Endodermal cell (in vitro differentiated cells): ENCODE results near the gene POLR2L. TPM values are rescaled to one million over a fixed set of nuclear protein-coding genes. Genes with fewer than 3 reads are reported as not detected.

Experiments used
- DNase-seq: peaks from one replicate; pipeline ENCODE4 v3.0.0-alpha.2; 2017
- H3K27ac ChIP-seq: 2 replicates; pipeline ENCODE4 v1.5.1; 2013; ENCODE audit warnings: mild to moderate bottlenecking, low read depth, low read length, moderate library complexity
- H3K27me3 ChIP-seq: 2 replicates; pipeline ENCODE4 v1.6.1; 2013; ENCODE audit warnings: mild to moderate bottlenecking, low read length, moderate library complexity; ENCODE audit not compliant: insufficient read depth, control insufficient read depth, poor library complexity, severe bottlenecking
- H3K36me3 ChIP-seq: 2 replicates; pipeline ENCODE4 v1.7.0; 2013; ENCODE audit warnings: mild to moderate bottlenecking, low read length, moderate library complexity; ENCODE audit not compliant: control insufficient read depth, insufficient read depth
- H3K4me1 ChIP-seq: one replicate; pipeline ENCODE4 v1.7.0; 2013; ENCODE audit warnings: low read length; ENCODE audit not compliant: control insufficient read depth, insufficient read depth
- H3K4me3 ChIP-seq: 2 replicates; pipeline ENCODE4 v1.5.1; 2013; ENCODE audit warnings: mild to moderate bottlenecking, low read length, moderate library complexity
- H3K9ac ChIP-seq: 2 replicates; pipeline ENCODE4 v1.6.1; 2013; ENCODE audit warnings: mild to moderate bottlenecking, low read length, moderate library complexity; ENCODE audit not compliant: poor library complexity, severe bottlenecking; ENCODE audit errors: extremely low read depth
- H3K9me3 ChIP-seq: 2 replicates; pipeline ENCODE4 v1.6.1; 2013; ENCODE audit warnings: mild to moderate bottlenecking, low read length, moderate library complexity; ENCODE audit not compliant: control insufficient read depth
- H3K27ac Mint-ChIP-seq: 2 replicates; pipeline ENCODE4 v1.8.0; 2020; ENCODE audit warnings: mixed read lengths
- H3K27me3 Mint-ChIP-seq: 2 replicates; pipeline ENCODE4 v1.8.0; 2021; ENCODE audit warnings: mild to moderate bottlenecking, mixed read lengths; ENCODE audit not compliant: insufficient read depth
- H3K36me3 Mint-ChIP-seq: 2 replicates; pipeline ENCODE4 v1.8.0; 2020; ENCODE audit warnings: low read depth, mixed read lengths
- H3K4me1 Mint-ChIP-seq: 2 replicates; pipeline ENCODE4 v1.8.0; 2020; ENCODE audit warnings: mixed read lengths
- H3K4me3 Mint-ChIP-seq: 2 replicates; pipeline ENCODE4 v1.8.0; 2020; ENCODE audit warnings: mild to moderate bottlenecking, moderate library complexity, mixed read lengths
- H3K9me3 Mint-ChIP-seq: 2 replicates; pipeline ENCODE4 v1.8.0; 2020; ENCODE audit warnings: mild to moderate bottlenecking, mixed read lengths
- WGBS, 2 experiments: methylation state at CpG; one replicate each; pipeline versions ENCODE4 v1.1.5 to v1.1.7; 2013; ENCODE audit warnings: missing lambda C conversion rate in 2 of 2, mixed read lengths in 1 of 2; ENCODE audit not compliant: insufficient coverage in 1 of 2, insufficient read length in 1 of 2; 5-methylcytosine and 5-hydroxymethylcytosine counted together
- total RNA-seq, 2 donors: library from RNA; stranded (reverse); fragmentation: NEBNext Ultra II Directional in 1 of 2; extraction: Animal tissue kit (Norgen Biotek cat#: 25700) in 1 of 2; gene quantifications; 2 replicates in 1 of 2; 3 replicates in 1 of 2; pipeline ENCODE4 v1.2.1, GENCODE V29; 2021
- TF ChIP-seq, protein P1 (sequence below): fragments of 200-600 bp; sonication (generic); conservative IDR thresholded peaks from 2 replicates; pipeline ENCODE4 v1.5.0; 2021; ENCODE audit warnings: antibody characterized with exemption, mild to moderate bottlenecking

The POLR2L gene
- total RNA-seq, 2 donors from 2014 or later = 139 to 148 TPM

DNA sequence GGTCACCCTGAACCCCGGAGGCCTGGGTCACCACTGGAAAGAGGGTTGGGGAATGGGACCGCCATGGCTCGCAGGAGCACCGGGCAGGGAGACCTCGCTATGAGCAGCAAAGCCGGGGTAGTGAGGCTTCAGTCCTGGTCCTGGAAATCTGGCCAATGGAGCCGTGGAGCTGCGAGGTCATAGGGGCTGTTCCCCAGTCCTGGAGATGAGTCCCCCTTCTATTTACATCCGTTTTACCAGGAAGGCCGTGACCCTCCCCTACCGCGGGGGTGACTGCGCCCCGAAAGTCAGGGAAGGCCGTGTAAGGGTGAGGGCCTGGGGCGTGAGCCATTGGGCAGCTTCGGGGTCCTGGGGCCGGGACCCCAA is 37.7 kb downstream of the POLR2L start:
- Mint-ChIP-seq H3K27ac (no peak overlapping the region), H3K36me3 (peaks cover 6% of the 10 kb centered on the region)
- H3K9ac ChIP-seq = peak overlapping the region; percentile 34

DNA sequence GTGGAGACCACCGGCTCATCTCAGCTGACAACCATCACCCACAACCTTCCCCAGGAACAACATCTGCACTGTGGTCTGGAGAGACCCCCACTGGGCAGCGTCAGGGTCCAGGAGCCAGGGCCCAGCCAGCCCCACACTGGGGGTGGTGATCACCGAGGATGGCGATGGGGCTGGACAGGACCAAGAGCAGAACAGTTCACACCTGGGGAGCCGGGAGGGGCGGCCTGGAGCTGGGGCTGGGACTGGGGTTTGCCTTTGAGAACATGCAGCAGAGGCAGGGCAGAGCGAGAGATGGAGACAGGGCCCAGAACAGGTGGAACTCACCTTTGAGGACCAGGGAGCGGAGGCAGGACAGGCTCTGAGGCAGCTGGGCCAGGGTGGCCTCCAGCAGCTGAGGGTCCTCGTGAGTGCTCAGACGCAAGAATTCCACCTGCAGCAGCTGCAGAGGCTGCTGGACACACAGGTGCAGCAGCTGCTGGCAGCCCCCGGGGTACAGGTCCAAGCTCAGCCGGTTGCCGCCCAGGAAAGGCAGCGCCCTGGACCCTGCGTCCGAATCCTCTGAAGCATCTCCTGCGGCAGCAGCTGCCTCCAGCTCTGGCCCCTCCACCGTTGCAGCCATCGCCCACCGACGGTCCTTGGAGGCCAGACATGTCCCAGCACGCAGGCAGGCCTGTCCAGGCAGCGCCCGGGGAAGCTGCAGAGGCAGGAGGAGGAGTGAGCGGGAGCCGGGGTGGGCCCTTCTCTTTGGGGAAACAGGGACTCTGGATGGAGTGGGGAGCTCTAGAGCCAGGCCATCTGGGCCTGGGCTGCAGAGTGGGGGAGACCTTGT is 38.3 kb downstream of the POLR2L start:
- Histone ChIP-seq H3K36me3 (peaks cover 5% of the 10 kb centered on the region), H3K9me3 (no peaks in the 10 kb centered on the region), H3K4me1 (no peaks in the 10 kb centered on the region), H3K27ac (no peak overlapping the region), H3K9ac (peak overlapping the region; percentile 34), H3K4me3 (peak overlapping the region; percentile 84), H3K27me3 (no peaks in the 10 kb centered on the region)
- H3K27me3 Mint-ChIP-seq = no peaks in the 10 kb centered on the region
- DNase-seq = peak; percentile 68
- H3K9me3 Mint-ChIP-seq = no peaks in the 10 kb centered on the region
- WGBS, 2 experiments = 74 to 85% methylated on average over 16 to 26 of the region's 26 CpGs
- peak overlapping the region; percentile 63 for H3K4me3 Mint-ChIP-seq
- H3K36me3 Mint-ChIP-seq = peaks cover 6% of the 10 kb centered on the region
- H3K4me1 Mint-ChIP-seq = peaks cover 5% of the 10 kb centered on the region
- TF ChIP-seq, protein P1, sequence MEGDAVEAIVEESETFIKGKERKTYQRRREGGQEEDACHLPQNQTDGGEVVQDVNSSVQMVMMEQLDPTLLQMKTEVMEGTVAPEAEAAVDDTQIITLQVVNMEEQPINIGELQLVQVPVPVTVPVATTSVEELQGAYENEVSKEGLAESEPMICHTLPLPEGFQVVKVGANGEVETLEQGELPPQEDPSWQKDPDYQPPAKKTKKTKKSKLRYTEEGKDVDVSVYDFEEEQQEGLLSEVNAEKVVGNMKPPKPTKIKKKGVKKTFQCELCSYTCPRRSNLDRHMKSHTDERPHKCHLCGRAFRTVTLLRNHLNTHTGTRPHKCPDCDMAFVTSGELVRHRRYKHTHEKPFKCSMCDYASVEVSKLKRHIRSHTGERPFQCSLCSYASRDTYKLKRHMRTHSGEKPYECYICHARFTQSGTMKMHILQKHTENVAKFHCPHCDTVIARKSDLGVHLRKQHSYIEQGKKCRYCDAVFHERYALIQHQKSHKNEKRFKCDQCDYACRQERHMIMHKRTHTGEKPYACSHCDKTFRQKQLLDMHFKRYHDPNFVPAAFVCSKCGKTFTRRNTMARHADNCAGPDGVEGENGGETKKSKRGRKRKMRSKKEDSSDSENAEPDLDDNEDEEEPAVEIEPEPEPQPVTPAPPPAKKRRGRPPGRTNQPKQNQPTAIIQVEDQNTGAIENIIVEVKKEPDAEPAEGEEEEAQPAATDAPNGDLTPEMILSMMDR = no peak
- H3K27ac Mint-ChIP-seq = no peak overlapping the region

More for the DNA sequence above, 37.7 kb downstream of the POLR2L start:
- WGBS, 2 experiments = 39 to 50% methylated on average over 7 to 18 of the region's 18 CpGs
- H3K9me3 ChIP-seq = no peaks in the 10 kb centered on the region
- Mint-ChIP-seq H3K4me1 (peaks cover 6% of the 10 kb centered on the region), H3K9me3 (no peaks in the 10 kb centered on the region), H3K27me3 (no peaks in the 10 kb centered on the region), H3K4me3 (peak overlapping the region; percentile 63)
- H3K27ac ChIP-seq = no peak overlapping the region
- peaks cover 5% of the 10 kb centered on the region for H3K36me3 ChIP-seq
- DNase-seq = peak; percentile 66
- H3K4me3 ChIP-seq = peak overlapping the region; percentile 84
- TF ChIP-seq, protein P1 = no peak
- H3K27me3 ChIP-seq = no peaks in the 10 kb centered on the region
- H3K4me1 ChIP-seq = no peaks in the 10 kb centered on the region

DNA sequence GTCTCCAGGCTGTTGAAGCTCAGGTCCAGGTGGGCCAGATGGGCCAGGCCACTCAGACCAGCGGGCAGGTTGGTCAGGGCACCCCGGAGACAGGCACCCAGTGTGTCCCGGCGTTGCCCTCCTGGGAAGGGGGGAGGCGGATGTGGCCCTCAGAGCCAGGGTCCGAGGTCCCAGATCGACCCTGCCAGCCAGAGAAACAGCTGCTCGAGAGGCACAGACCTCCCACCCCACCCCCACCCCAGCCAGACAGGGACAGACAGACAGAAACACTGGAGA is 38.9 kb downstream of the POLR2L start:
- Histone ChIP-seq H3K4me3 (no peak overlapping the region), H3K27ac (no peak overlapping the region), H3K36me3 (peaks cover 5% of the 10 kb centered on the region), H3K27me3 (no peaks in the 10 kb centered on the region), H3K9ac (no peak overlapping the region), H3K9me3 (no peaks in the 10 kb centered on the region), H3K4me1 (no peaks in the 10 kb centered on the region)
- WGBS, 2 experiments = 89 to 94% methylated on average over 4 of the region's 8 CpGs
- Mint-ChIP-seq H3K4me1 (no peaks in the 10 kb centered on the region), H3K4me3 (peak overlapping the region; percentile 63), H3K9me3 (no peaks in the 10 kb centered on the region), H3K36me3 (peaks cover 6% of the 10 kb centered on the region), H3K27me3 (no peaks in the 10 kb centered on the region), H3K27ac (no peak overlapping the region)
- DNase-seq = no peak
- TF ChIP-seq, protein P1 = no peak
